ENCODE results near the gene TNIK.

The TNIK gene

GRCh38 chr3:171251835-171252234, 208.4 kb downstream of the TNIK start:
- Histone ChIP-seq H3K27ac (ENCODE audit: low read depth, low read length) (no peak overlapping the region), H3K36me3 (ENCODE audit: control insufficient read depth, low read length) (no peaks in the 10 kb centered on the region), H3K4me2 (ENCODE audit: low read length) (no peak overlapping the region), H3K9me3 (ENCODE audit: control insufficient read depth, insufficient read depth, low read length) (no peaks in the 10 kb centered on the region), H3K9me2 (replicated peaks; ENCODE audit: control insufficient read depth, low read length) (no peaks in the 10 kb centered on the region), H3K79me2 (ENCODE audit: control insufficient read depth, low read length) (no peaks in the 10 kb centered on the region), H3K4me1 (ENCODE audit: control insufficient read depth, low read length) (no peaks in the 10 kb centered on the region), H3F3A (ENCODE audit: control insufficient read depth, insufficient read depth) (no peaks in the 10 kb centered on the region), H3K27me3 (ENCODE audit: control insufficient read depth, low read length) (0 out of 2 replicates have a peak, but pooled peaks cover 2% of the 10 kb centered on the region), H4K20me1 (ENCODE audit: control insufficient read depth, insufficient read depth, low read depth, low read length) (no peaks in the 10 kb centered on the region), H3K4me3 (ENCODE audit: low read length) (no peak overlapping the region)
- TF ChIP-seq CTCF (IDR thresholded peaks at IDR 0.05; ENCODE audit: low read depth, low read length, poor library complexity, severe bottlenecking) (no peak), EZH2phosphoT487 (IDR thresholded peaks at IDR 0.05; ENCODE audit: borderline replicate concordance, low read length) (no peak)

- H3K27me3 ChIP-seq (ENCODE audit: control insufficient read depth, low read length) = no peaks in the 10 kb centered on the region
- no peaks in the 10 kb centered on the region for H3K9me2 ChIP-seq (replicated peaks; ENCODE audit: control insufficient read depth, low read length)
- H3F3A ChIP-seq (ENCODE audit: control insufficient read depth, insufficient read depth) = no peaks in the 10 kb centered on the region
- H3K4me2 ChIP-seq (ENCODE audit: low read length) = no peak overlapping the region
- H3K79me2 ChIP-seq (ENCODE audit: control insufficient read depth, low read length) = no peaks in the 10 kb centered on the region
- no peaks in the 10 kb centered on the region for H4K20me1 ChIP-seq (ENCODE audit: control insufficient read depth, insufficient read depth, low read depth, low read length)
- no peak overlapping the region for H3K4me3 ChIP-seq (ENCODE audit: low read length)
- no peaks in the 10 kb centered on the region for H3K9me3 ChIP-seq (ENCODE audit: control insufficient read depth, insufficient read depth, low read length)
- H3K27ac ChIP-seq (ENCODE audit: low read depth, low read length) = no peak overlapping the region
- TF ChIP-seq CTCF (IDR thresholded peaks at IDR 0.05; ENCODE audit: low read depth, low read length, poor library complexity, severe bottlenecking) (no peak), EZH2phosphoT487 (IDR thresholded peaks at IDR 0.05; ENCODE audit: borderline replicate concordance, low read length) (no peak)
- no peaks in the 10 kb centered on the region for H3K36me3 ChIP-seq (ENCODE audit: control insufficient read depth, low read length)
- no peaks in the 10 kb centered on the region for H3K4me1 ChIP-seq (ENCODE audit: control insufficient read depth, low read length)
Observed at GRCh38 chr3:171250444-171250843, 209.8 kb downstream of the TNIK start.

GRCh38 chr3:171249245-171249644, 211.0 kb downstream of the TNIK start:
- Histone ChIP-seq H4K20me1 (ENCODE audit: control insufficient read depth, insufficient read depth, low read depth, low read length) (no peaks in the 10 kb centered on the region), H3K9me3 (ENCODE audit: control insufficient read depth, insufficient read depth, low read length) (no peaks in the 10 kb centered on the region), H3K4me2 (ENCODE audit: low read length) (no peak overlapping the region), H3K36me3 (ENCODE audit: control insufficient read depth, low read length) (no peaks in the 10 kb centered on the region), H3K4me1 (ENCODE audit: control insufficient read depth, low read length) (no peaks in the 10 kb centered on the region), H3K9me2 (replicated peaks; ENCODE audit: control insufficient read depth, low read length) (no peaks in the 10 kb centered on the region), H3K4me3 (ENCODE audit: low read length) (no peak overlapping the region), H3K79me2 (ENCODE audit: control insufficient read depth, low read length) (no peaks in the 10 kb centered on the region), H3K27ac (ENCODE audit: low read depth, low read length) (no peak overlapping the region), H3F3A (ENCODE audit: control insufficient read depth, insufficient read depth) (no peaks in the 10 kb centered on the region), H3K27me3 (ENCODE audit: control insufficient read depth, low read length) (no peaks in the 10 kb centered on the region)
- TF ChIP-seq EZH2phosphoT487 (IDR thresholded peaks at IDR 0.05; ENCODE audit: borderline replicate concordance, low read length) (no peak), CTCF (IDR thresholded peaks at IDR 0.05; ENCODE audit: low read depth, low read length, poor library complexity, severe bottlenecking) (no peak)

Data from DOHH2 (cell line).